Renal cortex interstitium (tissue), 11 donors: ENCODE measurements around the gene CCDC85A. TPM values are rescaled to one million over a fixed set of nuclear protein-coding genes. Genes with fewer than 3 reads are reported as not detected.

Experiments
- DNase-seq, 11 donors: peaks; one replicate each; pipeline ENCODE4 v3.0.0-alpha.2; 2013; ENCODE audit warnings: low read depth in 9 of 11, low spot score in 4 of 11; ENCODE audit errors: extremely low read depth in 1 of 11
- polyA plus RNA-seq, 3 donors: library from polyadenylated mRNA; unstranded; fragments of 120-200 nt; gene quantifications; one replicate each; pipeline ENCODE4 v1.2.1, GENCODE V29; 2013; ENCODE audit not compliant: insufficient read length in 3 of 3

CCDC85A gene
- polyA plus RNA-seq, 3 donors = 1.1 to 2.0 (median 1.9) TPM

DNA sequence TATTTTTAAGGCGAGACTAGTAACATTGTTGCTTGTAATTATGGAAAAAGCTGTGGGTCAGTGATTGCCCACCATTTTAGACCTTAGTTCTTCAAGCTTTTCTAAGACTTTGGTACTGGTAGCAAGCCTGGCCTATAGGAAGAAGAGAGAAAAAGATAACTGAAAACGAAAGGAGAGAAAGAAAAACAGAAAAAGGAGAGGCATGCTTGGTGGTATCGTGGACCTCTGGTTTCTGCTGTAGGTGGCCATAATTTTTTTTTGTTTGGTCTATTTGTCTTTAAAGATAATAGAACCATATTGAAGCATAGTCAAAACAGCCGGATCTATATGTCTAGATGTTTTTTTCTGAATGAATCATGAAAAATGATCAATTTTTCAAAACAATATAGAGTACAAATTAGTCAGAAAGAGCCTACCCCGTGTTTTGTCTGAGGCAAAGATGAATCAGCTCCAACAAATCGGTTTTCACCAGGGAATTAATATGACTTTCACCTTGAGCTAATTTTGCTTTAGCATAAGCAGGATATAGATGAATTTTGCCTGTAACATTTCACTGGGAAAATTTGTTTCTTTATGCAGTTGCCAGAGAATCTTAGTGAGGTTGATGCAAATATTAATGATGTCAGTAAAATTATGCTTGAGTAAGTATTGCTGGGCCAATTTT, 45.7 kb downstream of the CCDC85A start:
- DNase-seq = no peak

DNA sequence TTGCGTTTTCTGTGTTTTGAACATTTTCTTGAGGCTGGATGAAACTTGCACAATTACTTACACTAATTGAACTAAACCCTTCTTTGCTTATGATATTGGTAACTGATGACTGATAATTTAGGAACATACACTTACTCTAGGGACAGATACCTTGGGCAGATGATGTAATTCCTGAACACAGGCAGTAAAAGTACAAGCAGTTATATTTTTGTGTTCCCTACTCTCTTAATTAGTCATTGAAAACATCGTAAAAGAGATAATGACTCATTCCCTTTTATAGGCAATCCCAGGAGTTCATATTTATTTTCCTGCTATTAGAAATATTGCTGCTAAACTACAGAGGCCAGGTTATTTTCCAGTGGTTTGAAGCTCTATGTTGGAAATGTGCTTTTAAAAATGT, 46.4 kb downstream of the CCDC85A start:
- no peak for DNase-seq

DNA sequence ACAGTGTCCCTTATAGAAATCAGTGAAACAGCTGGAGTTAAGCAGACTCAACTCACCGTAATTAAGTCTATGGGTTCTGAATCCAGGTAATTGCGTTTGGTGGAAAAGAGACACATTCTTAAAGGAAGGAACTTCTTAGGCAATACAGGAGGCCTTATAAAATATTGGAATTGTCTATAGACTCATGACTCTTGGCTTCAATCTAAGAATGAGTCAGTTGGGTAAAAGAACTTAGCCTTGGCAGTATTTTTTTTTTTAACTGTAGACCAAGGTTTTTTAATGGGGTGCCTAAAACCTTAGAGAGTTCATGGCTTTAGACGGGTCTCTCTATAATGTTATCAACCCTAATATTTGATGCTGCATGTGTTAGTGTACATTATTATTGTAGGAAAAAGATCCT, 47.6 kb downstream of the CCDC85A start:
- DNase-seq = no peak

DNA sequence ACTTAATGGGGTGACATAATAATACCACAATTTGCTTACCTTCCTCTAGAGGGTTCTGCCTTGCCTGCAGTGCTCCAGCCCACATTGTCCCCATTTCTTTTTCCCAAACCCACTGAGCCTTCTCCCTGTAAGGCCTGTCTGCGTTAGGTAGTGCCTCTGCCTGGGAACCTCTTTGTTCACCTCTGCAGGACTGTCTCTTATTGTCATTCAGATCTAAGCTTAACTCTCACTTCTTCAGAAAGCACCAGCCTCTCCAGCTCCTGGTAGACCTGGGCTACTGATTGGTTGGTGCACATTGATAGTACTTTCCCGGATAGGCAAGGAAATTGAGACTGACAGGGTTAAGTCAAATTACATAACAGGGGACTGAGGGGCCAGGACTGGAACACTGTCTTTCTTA, 49.1 kb downstream of the CCDC85A start:
- no peak for DNase-seq

DNA sequence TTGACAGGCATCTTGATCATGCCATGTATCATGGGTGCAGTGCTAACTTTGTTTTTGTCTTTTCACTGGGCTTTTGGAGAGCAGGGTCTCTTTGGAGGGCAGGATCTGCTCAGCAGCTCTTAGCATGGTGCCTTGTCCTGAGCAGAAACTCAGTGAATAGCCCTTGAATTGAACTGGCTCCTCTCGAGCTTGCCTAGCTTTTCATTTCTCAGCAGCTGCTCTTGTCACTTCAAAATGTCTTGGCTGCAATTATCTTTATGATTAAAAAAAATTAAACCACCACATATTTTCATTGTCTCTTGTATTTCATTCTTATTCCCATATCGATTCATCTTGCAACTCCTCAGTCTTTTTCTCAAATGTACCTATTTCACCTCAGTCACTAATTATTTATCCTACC, 50.5 kb downstream of the CCDC85A start:
- DNase-seq = no peak

DNA sequence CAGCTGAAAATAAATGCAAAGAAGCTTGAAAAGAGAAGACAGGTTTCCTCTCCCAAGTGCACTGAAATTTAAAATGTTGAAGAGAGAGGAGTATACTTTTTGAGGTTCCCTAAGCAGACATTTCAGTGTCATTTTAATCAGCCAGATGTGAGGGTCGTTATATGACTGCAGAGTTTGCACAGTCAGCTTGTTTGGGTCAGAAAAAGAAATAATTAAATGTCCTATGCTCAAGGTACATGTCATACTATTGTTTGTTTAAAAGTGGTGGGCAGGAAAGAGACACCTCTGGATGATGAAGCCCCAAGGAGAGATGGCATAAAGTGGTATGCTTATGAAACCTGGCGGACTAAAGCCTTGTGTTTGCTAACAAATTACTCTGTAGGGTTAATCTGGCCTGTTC, 55.2 kb downstream of the CCDC85A start:
- DNase-seq = no peak

DNA sequence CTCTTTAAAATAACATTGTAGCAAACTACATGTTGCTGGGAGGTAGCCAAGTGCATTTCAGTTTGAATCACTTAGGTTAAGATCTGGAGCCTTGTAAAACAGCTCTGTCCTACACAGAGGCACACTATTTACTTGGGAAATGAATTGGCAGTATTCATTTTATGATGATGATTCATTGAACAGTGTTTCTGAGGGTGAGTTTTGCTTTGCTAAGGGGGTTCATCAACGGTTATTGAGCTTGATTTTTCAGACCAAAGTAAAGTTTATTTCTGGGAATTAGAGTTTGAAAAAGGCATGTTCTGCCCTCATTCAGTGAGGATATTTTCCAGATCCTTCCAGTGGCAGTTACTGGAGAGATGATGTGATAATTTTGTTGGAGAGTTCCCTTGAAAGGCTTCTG, 55.6 kb downstream of the CCDC85A start:
- no peak for DNase-seq

DNA sequence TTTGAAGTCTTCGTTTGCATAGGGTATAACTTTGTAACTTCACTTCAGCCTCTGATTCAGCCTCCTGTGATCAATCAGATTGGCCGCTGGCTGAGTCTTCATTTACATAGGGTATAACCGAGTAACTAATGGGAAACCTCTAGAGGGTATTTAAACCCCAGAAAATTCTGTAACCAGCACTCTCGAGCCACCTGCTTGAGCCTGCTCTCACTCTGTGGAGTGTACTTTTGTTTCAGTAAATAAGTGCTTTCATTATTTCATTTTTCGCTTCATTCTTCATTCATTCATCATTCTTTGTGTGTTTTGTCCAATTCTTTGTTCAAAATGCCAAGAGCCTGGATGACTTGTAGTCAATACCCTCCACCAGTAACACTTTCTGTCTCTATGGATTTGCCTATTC, 56.4 kb downstream of the CCDC85A start:
- no peak for DNase-seq

DNA sequence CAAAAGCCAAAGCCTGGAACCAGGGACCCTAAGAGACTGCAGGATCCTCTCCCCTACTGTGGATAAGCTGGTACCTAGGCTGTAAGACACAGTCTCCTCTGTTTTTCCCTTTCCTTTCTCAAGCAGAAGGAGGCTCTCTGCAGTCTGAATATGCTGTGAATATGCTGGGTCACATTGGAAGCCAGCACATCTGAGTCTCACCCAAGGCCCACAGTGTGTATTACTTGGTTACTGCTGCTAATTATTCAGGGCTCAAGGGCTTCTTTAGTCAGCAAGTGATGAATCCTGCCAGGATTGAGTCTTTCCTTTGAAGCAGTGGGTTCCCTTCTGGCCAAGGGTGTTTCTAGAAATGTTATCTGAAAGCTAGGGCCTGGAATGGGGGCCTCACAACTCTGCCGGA, 60.7 kb downstream of the CCDC85A start:
- no peak for DNase-seq

DNA sequence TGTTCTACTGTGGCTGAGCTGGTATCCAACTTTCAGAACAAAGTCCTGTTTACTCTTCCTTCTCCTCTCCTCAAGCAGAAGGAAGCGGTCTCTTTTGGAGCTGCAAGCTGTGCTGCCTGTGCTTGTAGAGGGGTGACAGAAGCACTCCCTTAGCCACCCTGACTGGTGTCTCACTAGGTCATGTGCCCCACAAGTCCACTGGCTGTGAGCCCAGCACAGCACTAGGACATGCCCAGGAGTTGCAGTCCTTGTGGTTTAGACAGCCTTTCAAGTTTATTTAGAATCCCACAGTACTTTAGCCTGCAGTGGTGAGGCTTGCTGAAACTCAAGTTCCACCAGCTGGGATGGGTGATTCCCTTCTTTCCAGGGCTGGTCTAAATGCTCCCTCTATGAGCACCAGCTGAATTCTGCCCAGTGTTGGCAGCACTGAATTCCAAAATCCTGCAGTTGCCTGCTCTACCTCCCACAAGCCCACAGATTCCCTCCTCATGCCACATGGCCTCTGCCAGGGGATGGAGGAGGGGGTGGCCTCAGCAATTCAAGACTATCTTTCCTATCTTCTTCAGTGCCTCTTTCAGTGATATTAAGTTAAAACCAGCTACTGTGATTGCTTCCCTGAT, 61.2 kb downstream of the CCDC85A start:
- DNase-seq = no peak

DNA sequence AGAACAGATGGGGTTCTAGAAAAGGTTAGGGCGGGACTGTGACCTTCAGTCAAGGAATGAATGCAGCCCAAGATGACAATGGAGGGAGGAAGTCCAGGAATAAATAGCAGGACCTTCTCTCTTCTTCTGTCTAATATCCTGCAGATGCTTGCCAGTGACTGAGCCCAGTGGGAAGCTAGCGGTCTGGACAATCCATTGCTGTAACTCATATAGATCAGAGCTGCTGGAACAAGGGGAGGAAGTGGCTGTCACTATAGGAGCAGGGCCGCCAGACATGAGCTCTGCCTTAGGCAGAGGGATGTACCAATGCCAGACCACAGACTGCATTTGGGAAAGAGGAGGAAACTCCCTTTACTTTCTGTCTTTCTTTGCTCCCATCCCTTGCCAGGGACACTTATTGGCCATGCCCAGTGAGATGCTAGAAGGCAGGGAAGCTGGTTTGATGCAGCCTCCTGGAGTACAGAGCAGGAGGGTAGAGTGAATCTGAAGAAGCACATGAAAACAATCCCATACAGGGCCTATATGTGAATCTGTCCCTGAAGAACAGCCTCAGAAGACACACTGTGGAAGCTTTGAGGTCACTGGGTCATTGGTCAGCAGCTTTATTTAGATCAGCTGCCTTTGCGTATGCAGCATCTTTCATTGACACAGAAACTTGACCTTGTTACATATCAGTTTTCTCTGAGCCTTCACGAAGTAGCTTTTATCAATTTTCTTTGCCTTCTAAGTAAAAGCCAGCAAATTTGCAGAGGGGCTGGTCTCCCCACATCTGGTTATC, 65.4 kb downstream of the CCDC85A start:
- DNase-seq = no peak

DNA sequence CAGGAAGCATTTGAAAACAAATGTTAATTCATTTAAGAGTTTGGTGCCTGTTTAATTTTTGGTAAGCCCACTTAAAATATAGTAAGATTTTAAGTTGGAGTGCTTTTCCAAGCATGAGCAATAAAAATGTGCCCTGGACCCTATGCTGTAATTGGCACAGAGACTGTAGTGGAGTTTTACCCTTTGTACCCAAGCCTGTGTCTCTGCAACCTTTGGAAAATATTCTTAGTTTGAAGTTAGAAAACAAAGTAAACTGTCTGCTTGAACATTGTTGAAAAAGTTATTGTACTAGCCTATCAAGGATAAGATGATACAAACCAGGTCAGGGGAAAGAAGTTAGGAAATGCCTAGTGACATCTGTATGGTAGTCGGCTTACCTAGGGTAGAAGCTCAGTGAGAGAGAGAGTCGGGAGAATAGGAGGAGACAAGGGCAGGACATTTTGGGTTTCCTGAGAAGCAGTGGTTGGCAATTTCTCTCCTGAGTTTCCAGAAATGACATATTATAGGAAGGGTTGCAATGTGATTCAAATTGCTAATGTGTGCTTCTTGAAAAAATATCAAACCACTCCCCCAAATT, 66.5 kb downstream of the CCDC85A start:
- DNase-seq = no peak

DNA sequence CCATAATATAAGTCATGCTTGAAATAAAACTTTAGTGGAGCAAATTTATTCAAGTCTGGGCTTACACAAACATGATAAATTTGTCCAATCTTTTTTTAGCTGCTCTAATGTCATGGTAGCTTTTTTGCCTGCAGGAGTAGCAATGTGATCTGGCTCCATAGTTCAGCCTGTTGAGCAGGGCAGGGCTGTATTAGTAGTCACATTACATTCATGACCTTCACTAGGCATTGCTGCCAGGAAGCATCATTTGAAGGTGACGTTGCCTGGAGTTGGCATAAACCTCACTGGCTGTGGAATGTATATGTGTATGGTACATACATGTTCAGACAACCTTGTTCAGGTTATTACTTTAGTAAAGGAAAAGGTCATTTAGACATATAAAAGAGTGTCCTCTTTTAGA, 76.6 kb downstream of the CCDC85A start:
- DNase-seq = no peak

DNA sequence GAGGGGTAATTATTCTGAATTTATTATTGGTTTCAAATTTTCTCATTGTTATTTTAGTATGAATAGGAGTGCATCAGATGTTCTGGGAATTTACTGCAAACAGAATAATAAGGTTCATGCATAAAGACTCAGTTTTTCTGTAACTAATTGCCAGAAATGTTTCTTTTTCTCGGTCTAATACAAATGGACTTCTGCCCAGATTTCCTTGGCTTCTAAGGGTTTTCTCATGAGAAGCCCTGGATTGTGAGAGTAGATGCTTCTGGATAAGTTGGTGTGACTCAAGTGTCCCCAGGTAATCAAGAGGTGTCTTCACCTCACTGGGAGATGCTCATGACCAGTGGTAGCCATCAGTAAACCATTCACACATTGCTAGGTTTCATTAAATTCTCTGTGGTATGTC, 78.5 kb downstream of the CCDC85A start:
- DNase-seq = no peak

DNA sequence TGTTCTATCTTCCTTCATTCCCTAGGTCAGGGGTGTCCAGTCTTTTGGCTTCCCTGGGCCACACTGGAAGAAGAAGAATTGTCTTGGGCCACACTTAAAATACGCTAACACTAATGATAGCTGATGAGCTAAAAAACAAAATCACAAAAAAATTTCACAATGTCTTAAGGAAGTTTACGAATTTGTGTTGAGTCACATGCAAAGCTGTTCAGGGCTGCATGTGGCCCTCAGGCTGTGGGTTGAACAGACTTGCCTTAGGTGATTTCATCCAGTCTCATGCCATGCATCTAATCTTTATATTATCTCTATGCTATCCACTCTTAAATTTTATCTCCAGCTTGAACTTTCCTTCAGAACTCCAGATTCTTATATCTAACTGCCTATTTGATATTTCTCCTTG, 80.1 kb downstream of the CCDC85A start:
- DNase-seq = no peak

DNA sequence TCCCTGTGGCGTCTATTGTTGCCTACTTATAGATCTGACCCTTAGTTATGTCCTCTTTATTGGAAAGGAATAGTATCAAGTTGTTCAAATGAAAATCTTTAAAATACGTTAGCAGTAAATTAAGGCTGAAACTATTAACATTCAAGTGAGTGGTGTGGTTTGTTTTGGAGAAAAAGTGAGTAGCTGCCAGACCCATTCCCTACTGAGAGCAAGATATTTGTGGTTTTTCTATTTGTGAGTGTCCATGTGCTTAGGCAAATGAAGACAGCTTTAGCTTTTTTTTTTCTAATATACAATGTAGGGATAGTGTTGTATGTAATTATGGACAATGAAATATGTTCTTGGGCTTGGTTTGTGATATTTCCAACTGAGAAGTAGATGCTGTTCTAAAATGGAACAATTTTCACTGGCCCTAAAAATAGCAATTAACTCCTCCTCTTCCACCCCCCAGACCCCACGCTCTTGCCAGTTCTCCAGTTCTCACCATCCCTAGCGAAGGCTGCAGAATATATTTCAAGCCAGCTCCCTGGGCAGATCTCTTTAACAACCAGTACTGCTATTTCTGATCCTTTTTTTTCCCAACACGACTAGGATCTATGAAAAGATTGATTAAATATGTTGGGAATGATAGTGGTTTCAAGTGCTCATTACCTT, 83.1 kb downstream of the CCDC85A start:
- no peak for DNase-seq

DNA sequence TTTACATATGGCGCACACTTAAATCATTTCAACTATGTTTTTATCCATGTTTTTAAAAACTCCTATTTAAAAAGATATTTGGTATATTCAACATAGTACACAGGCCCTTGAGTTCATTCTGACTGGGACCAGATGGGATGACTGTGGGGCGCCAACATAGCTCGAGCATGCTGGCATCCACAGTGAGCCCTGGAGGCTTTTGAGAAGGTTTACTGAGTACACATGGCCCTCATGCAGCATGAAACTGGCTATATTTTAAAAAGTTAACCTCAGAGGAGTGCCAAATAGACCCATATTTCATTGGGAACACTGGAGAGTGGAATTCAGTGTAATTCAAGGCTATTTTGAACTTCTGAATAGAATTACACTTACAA, 83.6 kb downstream of the CCDC85A start:
- DNase-seq = no peak

DNA sequence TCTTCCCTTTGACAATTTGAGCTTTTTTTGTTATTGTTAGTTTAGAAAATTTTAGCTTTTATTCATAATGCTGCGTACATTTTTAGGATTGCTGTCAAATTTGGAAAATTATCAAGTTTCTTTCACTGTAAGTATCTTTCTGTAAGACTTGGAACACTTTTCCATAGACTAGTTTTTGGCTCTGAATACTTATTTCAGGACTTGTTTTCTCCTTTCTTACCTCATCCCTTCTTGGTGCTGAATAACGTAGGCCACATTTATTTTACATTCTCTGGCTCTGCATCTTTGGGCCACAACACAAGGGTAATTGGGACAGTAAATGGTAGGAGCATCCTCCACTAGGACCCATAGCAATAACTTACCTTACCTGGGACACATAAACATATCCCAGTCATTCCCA, 85.1 kb downstream of the CCDC85A start:
- DNase-seq = no peak

DNA sequence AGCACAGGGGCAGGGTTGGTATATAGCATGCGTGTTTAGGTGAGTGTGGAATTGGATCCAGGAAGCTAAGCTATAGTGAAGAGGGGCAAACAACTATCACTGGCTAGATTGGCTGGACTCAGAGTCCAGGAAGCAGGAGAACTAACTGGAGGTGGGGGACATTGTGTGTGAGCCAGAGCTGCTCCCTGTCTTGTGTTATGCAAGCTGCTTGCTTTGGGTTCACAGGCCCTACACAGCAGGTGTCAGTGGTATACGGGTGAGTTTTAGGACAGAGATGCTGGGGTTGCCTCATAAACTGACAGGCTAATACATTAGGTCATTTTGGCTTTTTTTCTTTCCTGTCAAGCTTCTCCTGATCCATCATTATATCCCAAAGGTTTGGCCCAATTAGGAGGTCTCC, 87.5 kb downstream of the CCDC85A start:
- DNase-seq = no peak

DNA sequence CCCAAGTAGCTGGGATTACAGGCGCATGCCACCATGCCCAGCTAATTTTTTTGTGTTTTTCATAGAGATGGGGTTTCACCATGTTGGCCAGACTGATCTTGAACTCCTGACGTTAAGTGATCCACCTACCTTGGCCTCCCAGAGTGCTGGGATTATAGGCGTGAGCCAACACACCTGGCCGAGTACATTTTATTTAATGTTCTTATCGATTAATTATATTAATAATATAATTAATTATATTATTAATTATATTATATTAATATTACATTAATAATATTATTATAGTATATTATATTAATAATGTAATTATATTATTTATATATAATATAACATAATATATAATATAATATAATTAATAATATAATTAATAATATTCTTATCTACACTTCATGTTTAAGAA, 101.4 kb downstream of the CCDC85A start:
- no peak for DNase-seq
